Ascending aorta (tissue), 2 donors: ENCODE measurements around the gene CDX1. TPM values are rescaled to one million over a fixed set of nuclear protein-coding genes. Genes with fewer than 3 reads are reported as not detected.
A peak's percentile ranks its signal among the peaks of the same experiment; 100 is the strongest.

Experiments used
- DNase-seq, 2 donors: peaks; one replicate each; pipeline ENCODE4 v3.0.0-alpha.2; 2019; ENCODE audit warnings: low spot score in 2 of 2
- H3K27ac ChIP-seq, 2 donors: fragments of 200-600 bp; sonication (generic); one replicate each; pipeline ENCODE4 v1.5.1; 2016 to 2017; ENCODE audit warnings: mild to moderate bottlenecking in 1 of 2
- H3K27me3 ChIP-seq: fragments of 200-600 bp; sonication (generic); one replicate; pipeline ENCODE4 v1.5.1; 2017
- H3K36me3 ChIP-seq, 2 donors: fragments of 200-600 bp; sonication (generic); one replicate each; pipeline ENCODE4 v1.5.1; 2016
- H3K4me1 ChIP-seq, 2 donors: fragments of 200-600 bp; sonication (generic); one replicate each; pipeline ENCODE4 v1.5.1; 2016 to 2017; ENCODE audit warnings: mild to moderate bottlenecking in 1 of 2
- H3K4me3 ChIP-seq, 2 donors: fragments of 200-600 bp; sonication (generic); one replicate each; pipeline ENCODE4 v1.5.1; 2016 to 2017; ENCODE audit warnings: mild to moderate bottlenecking in 1 of 2
- H3K9me3 ChIP-seq, 2 donors: fragments of 200-600 bp; sonication (generic); one replicate each; pipeline ENCODE4 v1.5.1; 2016
- intact Hi-C: fragments of 100-400 bp; cut with DNase I; formaldehyde crosslinking; loops from one replicate; pipeline ENCODE4 v1.15.1; 2023
- total RNA-seq: library from RNA; depleted of rRNA; stranded (reverse); fragments of >200 nt; gene quantifications from one replicate; pipeline ENCODE4 v1.1.0, GENCODE V29; 2016
- TF ChIP-seq, protein P1 (sequence below), 3 experiments: fragments of 200-600 bp in 2 of 3; fragments of 450-650 bp in 1 of 3; sonication (generic) in 2 of 3; IDR thresholded peaks; one replicate each; pipeline ENCODE4 v1.5.1; 2016 to 2019; ENCODE audit warnings: antibody characterized with exemption in 3 of 3, mild to moderate bottlenecking in 1 of 3, moderate library complexity in 1 of 3

The CDX1 gene
- total RNA-seq, 1 donor from 2014 or later = not detected

DNA sequence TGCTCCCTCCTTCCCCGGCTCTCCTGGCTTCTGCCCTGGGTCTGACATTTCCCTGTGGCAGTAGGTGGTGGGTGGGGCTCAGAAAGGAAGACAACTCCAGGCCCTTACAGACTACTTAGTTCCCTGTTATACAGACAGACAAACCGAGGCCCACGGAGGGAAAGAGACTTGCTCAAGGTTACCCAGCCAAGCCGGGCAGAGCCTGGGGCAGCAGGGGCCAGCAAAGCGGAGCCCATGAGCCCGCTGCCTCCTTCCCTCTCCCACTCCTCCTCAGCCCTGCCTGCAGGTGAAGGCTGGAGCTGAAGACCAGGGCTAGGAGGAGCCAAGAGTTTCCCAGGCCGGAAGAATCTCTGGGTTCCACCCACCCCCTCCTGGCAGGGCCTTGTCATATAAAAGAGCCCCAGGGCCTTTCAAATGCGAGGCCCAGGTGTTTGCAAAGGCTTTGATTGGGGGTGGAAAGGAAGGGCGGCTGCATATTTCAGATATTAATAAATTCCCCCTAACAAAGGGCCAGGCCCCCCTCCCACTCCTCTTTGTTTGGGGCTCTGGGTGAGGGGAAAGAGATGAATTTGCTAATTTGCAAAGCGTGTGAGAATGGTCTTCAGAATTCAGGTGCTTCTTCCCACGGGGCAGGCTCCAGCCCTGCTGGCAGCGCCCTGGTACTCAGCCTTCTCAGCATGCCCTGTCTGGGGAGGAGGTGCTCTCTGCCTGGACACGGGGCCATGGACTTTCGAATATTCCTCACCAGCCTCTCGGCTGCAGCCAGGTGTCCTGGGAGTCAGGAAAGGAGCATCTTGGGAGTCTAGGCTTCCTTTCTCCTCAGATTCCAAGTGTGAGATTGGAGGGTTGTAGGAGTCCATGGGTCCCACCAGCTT is 44.8 kb downstream of the CDX1 start:
- TF ChIP-seq, protein P1, sequence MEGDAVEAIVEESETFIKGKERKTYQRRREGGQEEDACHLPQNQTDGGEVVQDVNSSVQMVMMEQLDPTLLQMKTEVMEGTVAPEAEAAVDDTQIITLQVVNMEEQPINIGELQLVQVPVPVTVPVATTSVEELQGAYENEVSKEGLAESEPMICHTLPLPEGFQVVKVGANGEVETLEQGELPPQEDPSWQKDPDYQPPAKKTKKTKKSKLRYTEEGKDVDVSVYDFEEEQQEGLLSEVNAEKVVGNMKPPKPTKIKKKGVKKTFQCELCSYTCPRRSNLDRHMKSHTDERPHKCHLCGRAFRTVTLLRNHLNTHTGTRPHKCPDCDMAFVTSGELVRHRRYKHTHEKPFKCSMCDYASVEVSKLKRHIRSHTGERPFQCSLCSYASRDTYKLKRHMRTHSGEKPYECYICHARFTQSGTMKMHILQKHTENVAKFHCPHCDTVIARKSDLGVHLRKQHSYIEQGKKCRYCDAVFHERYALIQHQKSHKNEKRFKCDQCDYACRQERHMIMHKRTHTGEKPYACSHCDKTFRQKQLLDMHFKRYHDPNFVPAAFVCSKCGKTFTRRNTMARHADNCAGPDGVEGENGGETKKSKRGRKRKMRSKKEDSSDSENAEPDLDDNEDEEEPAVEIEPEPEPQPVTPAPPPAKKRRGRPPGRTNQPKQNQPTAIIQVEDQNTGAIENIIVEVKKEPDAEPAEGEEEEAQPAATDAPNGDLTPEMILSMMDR (IDR thresholded peaks at IDR 0.05) = no peak

DNA sequence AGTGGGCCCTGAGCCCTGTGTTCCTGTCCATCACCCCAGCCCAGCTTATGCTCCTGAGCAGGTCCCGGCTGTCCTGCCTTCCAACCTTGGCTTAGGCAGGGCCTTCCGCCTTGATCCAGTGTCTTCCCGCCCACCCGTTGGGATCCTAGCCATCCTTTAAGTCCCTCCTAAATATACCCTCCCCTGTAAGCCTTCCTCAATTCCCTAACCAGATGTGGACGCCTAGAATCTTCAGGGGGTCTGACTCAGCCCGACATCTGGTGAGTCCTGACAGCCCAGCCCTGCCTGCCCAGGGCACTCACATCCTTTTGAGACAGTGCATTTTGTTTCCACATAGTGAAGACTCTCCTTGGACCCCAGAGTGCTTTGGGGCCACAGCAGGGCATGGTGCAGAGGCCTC is 47.0 kb downstream of the CDX1 start:
- peak overlapping the region; percentile 56 to 63 for H3K27ac ChIP-seq
- intact Hi-C loops = loop anchor here (5.0 to 10.0 kb wide), 3 partner anchors 36 to 379 kb away; no protein-coding TSS in a partner anchor

More for the DNA sequence above, 44.8 kb downstream of the CDX1 start:
- H3K9me3 ChIP-seq = no peaks in the 10 kb centered on the region
- H3K4me1 ChIP-seq = peaks cover 0 to 16% of the 10 kb centered on the region in 2 donors
- intact Hi-C loops = loop anchor here (5.0 to 10.0 kb wide), 3 partner anchors 34 to 377 kb away; no protein-coding TSS in a partner anchor
- no peak overlapping the region for H3K4me3 ChIP-seq
- no peaks in the 10 kb centered on the region for H3K36me3 ChIP-seq
- no peaks in the 10 kb centered on the region for H3K27me3 ChIP-seq
- H3K27ac ChIP-seq = no peak overlapping the region
- no peak for DNase-seq

DNA sequence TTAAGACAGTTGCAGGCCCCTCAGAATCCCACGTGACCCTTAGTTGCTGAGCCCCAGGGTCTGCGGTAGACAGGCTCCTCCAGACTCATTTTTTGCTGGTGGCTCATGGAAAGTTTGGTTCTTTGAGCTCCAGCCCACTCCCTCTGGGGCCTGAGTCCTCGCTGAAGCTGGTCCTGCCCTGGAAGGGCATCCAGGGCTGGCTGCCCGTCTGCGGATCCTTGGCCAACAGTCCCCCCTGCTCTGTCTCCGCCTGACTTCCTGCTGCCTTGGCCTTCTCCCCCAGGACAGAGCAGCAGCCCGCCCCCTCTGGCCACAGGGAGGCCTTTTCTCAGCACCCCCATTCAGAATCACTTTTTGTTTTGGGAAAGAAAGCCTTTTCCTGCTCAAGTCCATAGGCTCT is 47.7 kb downstream of the CDX1 start:
- H3K27ac ChIP-seq = peak overlapping the region; percentile 56 to 63
- DNase-seq = peak in 1 of 2 donors; percentile 76
- intact Hi-C loops = loop anchor here (5.0 to 10.0 kb wide), 3 partner anchors 37 to 379 kb away; no protein-coding TSS in a partner anchor
- H3K36me3 ChIP-seq = no peaks in the 10 kb centered on the region
- H3K4me1 ChIP-seq = peaks cover 0 to 16% of the 10 kb centered on the region in 2 donors
- no peaks in the 10 kb centered on the region for H3K27me3 ChIP-seq
- H3K9me3 ChIP-seq = no peaks in the 10 kb centered on the region
- TF ChIP-seq, protein P1 (IDR thresholded peaks at IDR 0.05) = peak; percentile 27 to 57 (median 37)
- no peak overlapping the region for H3K4me3 ChIP-seq

More for the DNA sequence above, 47.0 kb downstream of the CDX1 start:
- no peaks in the 10 kb centered on the region for H3K27me3 ChIP-seq
- TF ChIP-seq, protein P1 (IDR thresholded peaks at IDR 0.05) = no peak
- no peak for DNase-seq
- H3K36me3 ChIP-seq = no peaks in the 10 kb centered on the region
- H3K4me3 ChIP-seq = no peak overlapping the region
- no peaks in the 10 kb centered on the region for H3K9me3 ChIP-seq
- H3K4me1 ChIP-seq = peaks cover 0 to 16% of the 10 kb centered on the region in 2 donors

DNA sequence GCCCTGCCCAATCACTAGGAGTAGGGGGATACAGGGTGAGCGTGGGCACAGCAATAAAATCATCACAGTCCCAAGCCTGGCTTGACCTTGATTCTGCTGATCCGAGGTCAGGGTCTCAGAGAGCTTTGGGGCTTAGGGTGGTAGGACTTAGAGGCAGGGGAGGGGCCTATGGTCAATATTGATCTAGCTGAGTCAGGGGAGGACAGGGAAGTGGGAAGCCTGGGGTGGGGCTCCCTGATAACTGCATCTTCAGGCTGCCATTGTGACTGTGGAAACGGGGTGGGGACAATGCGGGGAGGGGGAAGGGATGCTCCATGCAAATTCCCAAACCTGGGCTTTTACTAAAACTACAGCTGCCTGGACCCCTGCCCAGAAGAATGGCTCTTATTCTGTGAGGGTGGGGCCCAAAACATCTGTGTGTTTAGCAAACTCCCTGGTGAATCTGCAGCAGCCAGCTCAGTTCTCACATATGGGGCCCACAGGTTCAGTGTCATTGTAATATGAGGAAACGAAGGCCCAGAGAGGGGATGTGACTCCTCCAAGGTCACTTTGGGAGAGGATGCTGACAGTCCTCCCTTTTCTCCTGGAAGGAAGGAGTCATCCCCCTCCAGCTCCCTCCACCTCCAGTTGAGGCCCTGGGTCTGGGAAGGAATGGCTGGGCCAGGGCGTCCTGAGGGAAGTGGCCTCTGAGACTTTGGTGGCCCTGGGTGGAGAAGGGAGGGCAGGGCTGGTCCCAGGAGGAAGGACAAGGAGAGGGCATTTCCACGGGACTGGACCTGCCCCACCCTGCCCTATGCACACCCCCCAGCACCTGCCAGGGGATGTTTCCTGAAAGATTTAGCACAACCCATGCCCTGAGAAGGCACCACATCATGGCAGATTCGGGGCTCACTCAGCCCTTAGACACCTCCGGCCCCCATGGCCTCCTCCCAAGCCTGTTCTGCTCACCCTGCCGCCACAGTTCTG is 49.7 kb downstream of the CDX1 start:
- Histone ChIP-seq H3K9me3 (no peaks in the 10 kb centered on the region), H3K36me3 (no peaks in the 10 kb centered on the region), H3K27me3 (no peaks in the 10 kb centered on the region), H3K27ac (no peak overlapping the region), H3K4me1 (peaks cover 0 to 16% of the 10 kb centered on the region in 2 donors), H3K4me3 (no peak overlapping the region)
- TF ChIP-seq, protein P1 (IDR thresholded peaks at IDR 0.05) = no peak
- DNase-seq = no peak
- intact Hi-C loops = loop anchor here (5.0 to 10.0 kb wide), 3 partner anchors 191 to 381 kb away; partner anchors contain the start of genes HMGXB3 and TIGD6

DNA sequence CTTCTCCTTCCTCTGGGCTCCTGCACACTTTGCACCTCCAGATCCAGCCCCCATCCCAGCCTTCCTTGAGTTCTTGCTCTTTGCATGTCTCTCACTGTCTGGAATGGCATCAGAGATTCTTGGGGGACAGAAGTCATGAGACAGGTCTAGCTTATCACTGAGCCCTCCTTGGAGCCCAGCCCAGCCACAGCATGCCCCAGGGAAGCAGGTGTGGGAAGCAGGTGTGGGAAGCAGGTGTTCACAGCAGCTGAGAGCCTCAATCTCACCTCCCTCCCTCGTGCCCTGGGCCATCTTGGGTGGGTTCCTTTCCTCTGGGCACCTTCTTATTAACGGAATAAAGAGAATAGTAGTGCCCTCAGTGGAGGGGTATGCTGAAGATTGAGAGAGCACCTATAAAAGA is 50.5 kb downstream of the CDX1 start:
- no peak for DNase-seq
- TF ChIP-seq, protein P1 (IDR thresholded peaks at IDR 0.05) = no peak
- Histone ChIP-seq H3K27ac (no peak overlapping the region), H3K27me3 (no peaks in the 10 kb centered on the region), H3K4me1 (peaks cover 0 to 16% of the 10 kb centered on the region in 2 donors), H3K36me3 (no peaks in the 10 kb centered on the region), H3K9me3 (no peaks in the 10 kb centered on the region), H3K4me3 (no peak overlapping the region)
- intact Hi-C loops = loop anchor here (5.0 to 10.0 kb wide), 3 partner anchors 192 to 382 kb away; partner anchors contain the start of genes HMGXB3 and TIGD6
